GM18520 (cell line): ENCODE data around the gene KATNAL1.
A peak's percentile ranks its signal among the peaks of the same experiment; 100 is the strongest.

Experiments used
- ATAC-seq: cut with Tn5 transposase; IDR thresholded peaks from one replicate; pipeline ENCODE4 v1.9.1; 2021; ENCODE audit not compliant: unreplicated experiment

The KATNAL1 gene

GRCh38 chr13:30333616-30334015 is 26.3 kb upstream of the KATNAL1 start:
- ATAC-seq, result no peak

- ATAC-seq, result no peak
Observed at GRCh38 chr13:30332456-30333143, 25.2 kb upstream of the KATNAL1 start.

GRCh38 chr13:30331331-30331771 is 24.0 kb upstream of the KATNAL1 start:
- ATAC-seq, result no peak

- no peak for ATAC-seq
Observed at GRCh38 chr13:30329009-30329585, 21.7 kb upstream of the KATNAL1 start.

- no peak for ATAC-seq
Observed at GRCh38 chr13:30325668-30326067, 18.3 kb upstream of the KATNAL1 start.

GRCh38 chr13:30323524-30323923 is 16.2 kb upstream of the KATNAL1 start:
- ATAC-seq, result no peak

DNA sequence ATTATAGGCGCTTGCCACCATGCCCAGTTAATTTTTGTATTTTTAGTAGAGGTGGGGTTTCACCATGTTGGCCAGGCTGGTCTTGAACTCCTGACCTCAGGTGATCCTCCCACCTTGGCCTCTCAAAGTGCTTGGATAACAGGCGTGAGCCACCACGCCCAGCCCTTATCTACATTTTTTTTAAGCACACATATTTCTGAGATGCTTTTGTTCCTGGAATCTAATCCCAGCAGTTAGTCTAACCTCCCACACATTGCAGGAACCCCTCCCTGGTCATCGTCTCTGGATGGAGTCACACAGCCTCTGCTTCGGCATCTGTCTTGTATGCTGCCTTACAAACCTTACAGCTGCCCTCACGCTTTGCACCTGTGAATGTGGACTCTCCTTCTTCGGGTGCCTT is 15.1 kb upstream of the KATNAL1 start:
- no peak for ATAC-seq

DNA sequence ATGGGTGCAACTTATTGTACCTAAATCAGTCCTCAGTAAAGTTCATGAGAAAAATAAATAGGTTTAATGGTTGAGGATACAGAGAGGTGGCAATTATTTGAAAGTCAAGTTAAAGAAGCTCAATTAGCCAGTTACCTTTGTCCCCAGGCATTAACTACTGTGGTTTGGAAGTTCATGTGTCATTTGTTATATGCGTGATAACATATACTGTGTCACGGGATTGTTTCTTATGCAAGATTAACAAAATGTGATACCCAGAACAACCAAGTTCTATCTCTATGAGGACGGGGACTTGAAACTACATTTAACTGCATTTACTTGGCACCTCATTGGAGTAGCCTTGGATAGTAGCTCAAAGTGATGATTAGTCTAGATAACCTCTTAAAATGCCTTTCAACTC is 13.9 kb upstream of the KATNAL1 start:
- ATAC-seq, result no peak

DNA sequence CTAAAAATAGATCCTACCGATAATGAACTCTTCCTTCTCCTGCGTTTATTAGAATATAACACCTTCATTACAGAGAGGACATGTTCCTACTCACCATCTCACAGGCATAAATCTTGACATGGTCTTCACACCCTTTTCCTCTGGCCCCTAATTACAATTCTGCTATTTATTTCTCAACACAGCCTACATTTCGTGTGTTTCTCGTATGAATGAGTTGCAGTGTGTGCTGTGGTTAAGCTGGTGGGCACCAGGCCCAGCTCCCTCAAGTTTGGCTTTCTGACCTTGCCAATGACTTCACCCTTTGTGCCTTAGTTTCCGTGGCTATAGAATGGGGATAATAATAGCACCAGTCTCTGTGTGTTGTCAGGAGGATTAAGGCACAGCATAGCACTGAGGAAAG is 12.3 kb upstream of the KATNAL1 start:
- ATAC-seq, result no peak

GRCh38 chr13:30319130-30319529 is 11.8 kb upstream of the KATNAL1 start:
- no peak for ATAC-seq

DNA sequence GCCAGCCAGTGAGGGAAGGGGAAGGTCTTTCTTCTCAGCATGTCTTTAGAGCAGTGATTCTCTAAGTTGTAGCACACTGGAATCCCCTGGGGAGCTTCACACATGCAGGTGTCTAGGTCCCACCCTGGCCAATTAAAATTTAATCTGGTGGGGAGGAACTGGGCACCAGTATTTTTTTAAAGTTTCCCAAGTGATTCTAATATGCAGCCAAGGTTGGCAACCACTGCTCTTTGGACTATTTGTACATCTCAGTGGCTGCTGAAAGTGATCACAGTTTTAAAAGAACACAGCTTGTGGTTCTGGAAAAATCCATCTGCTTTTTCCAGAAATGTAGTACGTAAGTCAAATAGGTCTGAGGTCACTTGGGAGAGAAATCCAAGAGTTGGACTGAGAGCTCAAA is 10.7 kb upstream of the KATNAL1 start:
- ATAC-seq, result no peak

DNA sequence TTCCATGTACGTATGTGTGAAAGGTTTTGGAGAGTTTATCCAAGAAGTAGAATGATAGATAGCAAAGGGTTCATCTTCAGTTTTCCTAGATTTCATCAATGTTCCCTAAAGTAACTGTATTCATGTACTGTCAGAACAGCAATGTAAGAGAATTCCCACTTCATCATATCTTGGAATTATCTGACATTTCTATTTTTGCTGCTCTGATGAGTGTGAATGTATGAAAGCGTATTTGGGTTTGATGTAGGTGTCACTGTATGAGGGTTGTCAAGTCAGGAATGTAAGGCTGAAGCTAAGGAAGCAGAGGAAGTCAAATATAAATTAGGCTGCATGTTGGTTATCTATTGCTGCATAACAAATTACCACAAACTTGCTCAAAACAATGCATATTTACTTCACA is 7.2 kb upstream of the KATNAL1 start:
- no peak for ATAC-seq

DNA sequence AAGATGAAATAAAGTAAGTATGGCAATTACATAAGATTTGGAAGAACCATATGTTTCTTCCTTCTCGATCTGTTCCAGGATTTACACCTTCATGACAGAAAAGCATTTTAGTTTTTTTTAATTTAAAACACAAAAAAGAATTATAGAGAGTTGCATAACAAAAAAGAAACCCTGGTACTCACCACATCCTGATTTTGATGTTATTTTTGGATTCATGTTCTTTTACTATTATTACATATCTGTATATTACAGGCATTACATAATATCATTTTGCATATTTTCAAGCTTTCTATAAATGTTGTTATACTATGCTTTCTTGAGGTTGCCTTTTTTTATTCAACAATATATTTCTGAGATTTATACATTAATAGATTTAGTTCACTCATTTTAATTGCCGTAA is 6.7 kb upstream of the KATNAL1 start:
- ATAC-seq, result no peak

- no peak for ATAC-seq
Observed at GRCh38 chr13:30313311-30313710, 6.0 kb upstream of the KATNAL1 start.

- no peak for ATAC-seq
Observed at GRCh38 chr13:30312904-30313303, 5.6 kb upstream of the KATNAL1 start.

GRCh38 chr13:30308548-30308947 is 1.2 kb upstream of the KATNAL1 start:
- ATAC-seq, result no peak

GRCh38 chr13:30307971-30308290 is 580 bp upstream of the KATNAL1 start:
- no peak for ATAC-seq

DNA sequence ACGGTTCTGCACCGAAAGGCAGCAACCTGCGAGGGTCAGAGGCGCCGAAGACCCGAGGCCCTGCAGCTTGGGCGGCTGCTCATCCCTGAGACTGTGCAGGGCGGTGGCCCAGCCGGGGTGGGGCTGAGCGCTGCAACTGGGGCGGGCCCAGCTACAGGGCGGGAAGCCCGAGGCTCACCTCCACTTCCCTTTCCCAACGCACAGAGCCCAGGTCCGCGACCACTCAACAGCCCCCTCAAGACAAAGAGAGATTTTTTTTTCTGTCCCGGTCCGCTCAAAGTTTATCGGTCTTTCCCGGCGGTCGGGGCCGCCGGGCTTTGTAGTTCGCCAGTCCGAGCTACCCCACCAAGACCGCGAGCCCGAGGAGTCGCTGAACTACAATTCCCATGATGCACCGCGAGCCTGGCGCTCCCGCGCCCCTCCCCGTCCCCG is 573 bp downstream of the KATNAL1 start:
- peak; percentile 80 for ATAC-seq

- ATAC-seq, result no peak
Observed at GRCh38 chr13:30305456-30305970, 1.8 kb downstream of the KATNAL1 start.

GRCh38 chr13:30303269-30303668 is 4.1 kb downstream of the KATNAL1 start:
- ATAC-seq, result no peak

- no peak for ATAC-seq
Observed at GRCh38 chr13:30301827-30302226, 5.5 kb downstream of the KATNAL1 start.

- no peak for ATAC-seq
Observed at GRCh38 chr13:30300596-30300995, 6.8 kb downstream of the KATNAL1 start.

DNA sequence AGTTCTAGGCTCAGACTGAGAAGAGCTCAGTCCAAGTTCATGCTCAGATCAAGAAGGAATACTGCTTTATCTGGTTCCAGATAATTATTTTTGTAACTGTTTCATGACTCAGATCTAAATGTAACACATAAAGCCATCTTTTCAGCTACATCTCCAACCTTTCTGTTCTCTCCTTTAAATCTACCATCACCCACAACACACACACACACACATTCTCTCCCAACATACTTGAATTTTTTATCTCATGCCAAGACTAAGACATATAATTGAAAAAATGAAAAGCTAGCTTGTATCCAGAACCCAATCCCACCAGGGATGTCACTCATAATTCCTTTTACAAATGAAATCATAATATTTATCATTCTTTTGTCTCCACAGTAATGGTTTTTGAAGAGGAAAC is 7.6 kb downstream of the KATNAL1 start:
- ATAC-seq, result no peak
